HG03175 (cell line): Measurements from ENCODE around the gene CACNA1H.

Source experiments
- ATAC-seq: cut with Tn5 transposase; IDR thresholded peaks from one replicate; pipeline ENCODE4 v1.9.1; 2021; ENCODE audit warnings: mild to moderate bottlenecking, moderate library complexity; ENCODE audit not compliant: unreplicated experiment

Gene CACNA1H

GRCh38 chr16:1156055-1156982 is 3.4 kb downstream of the CACNA1H start:
- ATAC-seq: no peak

GRCh38 chr16:1156983-1157638 is 4.2 kb downstream of the CACNA1H start:
- no peak for ATAC-seq

GRCh38 chr16:1157639-1158455 is 4.9 kb downstream of the CACNA1H start:
- no peak for ATAC-seq

- no peak for ATAC-seq
These were observed 5.8 kb downstream of the CACNA1H start for GRCh38 chr16:1158456-1159324.

- no peak for ATAC-seq
These were observed 6.5 kb downstream of the CACNA1H start for GRCh38 chr16:1159325-1159972.

GRCh38 chr16:1159973-1160772 is 7.3 kb downstream of the CACNA1H start:
- ATAC-seq: no peak

- ATAC-seq: no peak
These were observed 8.0 kb downstream of the CACNA1H start for GRCh38 chr16:1160773-1161348.

GRCh38 chr16:1162701-1163566 is 10.0 kb downstream of the CACNA1H start:
- no peak for ATAC-seq

GRCh38 chr16:1163567-1164055 is 10.7 kb downstream of the CACNA1H start:
- no peak for ATAC-seq

GRCh38 chr16:1164382-1164781 is 11.5 kb downstream of the CACNA1H start:
- ATAC-seq: no peak

GRCh38 chr16:1164975-1165374 is 12.1 kb downstream of the CACNA1H start:
- ATAC-seq: no peak

GRCh38 chr16:1165511-1165910 is 12.6 kb downstream of the CACNA1H start:
- ATAC-seq: no peak

- ATAC-seq: no peak
These were observed 14.6 kb downstream of the CACNA1H start for GRCh38 chr16:1167276-1168107.

GRCh38 chr16:1168837-1169236 is 15.9 kb downstream of the CACNA1H start:
- no peak for ATAC-seq

GRCh38 chr16:1169285-1170075 is 16.6 kb downstream of the CACNA1H start:
- no peak for ATAC-seq

GRCh38 chr16:1170076-1170418 is 17.1 kb downstream of the CACNA1H start:
- no peak for ATAC-seq
